NCI-H345 treated with DMSO at 0.1 percent for 48 hours (cell line): ENCODE results near the gene SPESP1.
"Not testable (repeated sequence)": the region's sequence is repeated elsewhere in the genome, so short reads cannot be mapped to it uniquely, and the experiment has no call there.

Experiments
- DNase-seq: peaks from one replicate; lab custom pipeline; 2025; ENCODE audit not compliant: unreplicated experiment; lab: John Stamatoyannopoulos, UW

The SPESP1 gene

DNA sequence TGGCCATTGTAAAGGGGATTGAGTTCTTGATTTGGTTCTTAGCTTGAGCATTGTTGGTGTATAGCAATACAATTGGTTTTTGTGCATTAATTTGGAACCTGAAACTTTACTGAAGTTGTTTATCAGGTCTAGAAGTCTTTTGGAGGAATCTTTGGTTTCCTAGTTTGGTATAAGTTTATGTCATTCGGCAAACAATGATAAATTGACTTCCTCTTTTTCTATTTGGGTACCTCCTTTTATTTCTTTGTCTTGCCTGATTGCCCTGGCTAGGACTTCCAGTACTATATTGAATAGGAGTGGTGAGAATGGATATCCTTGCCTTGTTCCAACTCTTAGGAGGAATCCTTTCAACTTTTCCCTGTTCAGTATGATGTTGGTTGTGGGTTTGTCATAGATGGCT lies 32.1 kb downstream of the SPESP1 start:
- no peak for DNase-seq

- DNase-seq: not testable (repeated sequence)
Measured at GRCh38 chr15:68963719-68964118, 33.4 kb downstream of the SPESP1 start.

GRCh38 chr15:68966996-68967395 lies 36.7 kb downstream of the SPESP1 start:
- DNase-seq: no peak

DNA sequence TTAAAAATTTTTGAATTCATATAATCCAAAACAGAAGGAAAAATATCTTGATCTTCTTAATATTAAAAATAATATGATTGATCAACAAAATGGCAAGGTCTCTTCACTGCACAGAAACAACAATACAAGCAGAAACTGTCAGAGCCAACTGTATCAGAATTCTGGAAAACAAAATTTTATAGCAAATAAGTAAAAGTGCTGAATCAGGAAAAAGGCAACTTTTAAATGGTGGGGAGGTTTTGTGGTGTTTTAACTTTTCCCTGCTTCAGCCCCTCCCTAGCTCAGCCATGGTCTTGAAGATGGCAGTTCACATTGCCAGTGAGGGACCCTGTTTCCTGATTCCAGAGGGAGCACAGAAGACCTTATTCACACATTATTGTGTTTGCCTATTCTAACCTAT lies 37.6 kb downstream of the SPESP1 start:
- no peak for DNase-seq

DNA sequence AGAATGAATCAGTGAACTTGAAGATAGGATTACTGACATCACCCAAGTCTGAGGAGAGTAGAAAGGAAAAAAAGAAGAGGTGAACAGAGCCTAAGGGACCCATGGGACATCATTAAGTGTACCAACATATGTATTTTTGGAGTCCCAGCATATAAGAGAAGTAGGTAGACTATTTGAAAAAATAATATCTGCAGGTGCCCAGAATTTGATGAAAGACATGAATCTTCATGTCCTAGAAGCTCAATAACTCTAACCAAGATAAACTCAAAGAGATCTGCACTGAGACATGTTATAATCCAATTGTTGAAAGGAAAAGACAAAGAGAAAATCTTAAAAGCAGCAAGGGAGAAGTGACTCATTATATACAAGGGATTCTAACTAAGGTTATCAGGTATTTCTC lies 39.0 kb downstream of the SPESP1 start:
- no peak for DNase-seq

GRCh38 chr15:68972201-68973065 lies 42.1 kb downstream of the SPESP1 start:
- no peak for DNase-seq

DNA sequence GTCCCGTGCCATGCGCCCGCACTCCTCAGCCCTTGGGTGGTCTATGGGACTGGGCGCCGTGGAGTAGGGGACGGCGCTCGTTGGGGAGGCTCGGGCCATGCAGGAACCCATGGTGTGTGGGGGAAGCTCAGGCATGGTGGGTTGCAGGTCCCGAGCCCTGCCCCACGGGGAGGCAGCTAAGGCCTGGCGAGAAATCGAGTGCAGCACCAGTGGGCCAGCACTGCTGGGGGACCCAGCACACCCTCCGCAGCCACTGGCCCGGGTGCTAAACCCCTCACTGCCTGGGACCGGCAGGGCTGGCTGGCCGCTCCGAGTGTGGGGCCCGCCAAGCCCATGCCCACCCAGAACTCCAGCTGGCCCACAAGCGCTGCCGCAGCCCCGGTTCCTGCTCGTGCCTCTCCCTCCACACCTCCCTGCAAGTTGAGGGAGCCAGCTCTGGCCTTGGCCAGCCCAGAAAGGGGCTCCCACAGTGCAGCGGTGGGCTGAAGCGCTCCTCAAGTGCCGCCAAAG lies 45.4 kb downstream of the SPESP1 start:
- not testable (repeated sequence) for DNase-seq

- not testable (repeated sequence) for DNase-seq
Measured at GRCh38 chr15:68977426-68977825, 47.1 kb downstream of the SPESP1 start.

DNA sequence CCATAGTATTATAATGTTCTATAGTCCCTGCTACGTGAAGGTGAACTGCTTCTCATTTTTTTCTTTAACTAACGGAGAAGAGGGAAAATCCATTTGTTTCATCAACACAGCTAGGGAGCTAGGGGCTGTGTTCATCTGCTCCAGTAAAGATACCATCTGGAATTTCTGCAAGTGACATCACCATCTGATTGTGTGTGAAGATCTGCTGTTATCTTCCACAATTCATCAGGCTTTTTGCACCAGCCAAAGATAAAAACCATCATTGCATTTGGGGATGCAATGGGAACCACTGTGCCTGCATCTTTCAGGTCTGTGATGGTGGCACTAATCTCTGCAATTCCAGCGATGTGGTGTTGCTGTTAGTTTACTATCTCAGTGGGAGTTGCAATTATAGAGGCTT lies 48.7 kb downstream of the SPESP1 start:
- DNase-seq: no peak

GRCh38 chr15:68979816-68980215 lies 49.5 kb downstream of the SPESP1 start:
- DNase-seq: no peak

DNA sequence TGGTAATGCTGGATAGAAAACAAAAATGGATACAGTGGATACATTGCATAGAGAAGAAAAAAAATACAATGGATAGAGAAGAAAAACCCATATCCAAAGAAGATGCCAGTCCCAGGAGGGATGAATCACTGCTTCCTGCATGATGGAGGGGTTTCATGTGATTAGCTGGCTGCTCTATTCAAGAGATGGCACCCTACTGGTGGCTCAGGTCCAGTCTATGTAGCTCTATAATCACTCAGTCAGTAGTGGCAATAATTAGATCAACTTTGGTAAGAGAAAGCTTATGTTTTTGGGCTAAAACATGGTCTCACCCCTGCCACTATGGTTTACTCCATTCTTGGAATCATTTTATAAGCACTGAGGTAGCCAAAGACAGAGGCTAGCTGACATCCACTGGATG lies 50.5 kb downstream of the SPESP1 start:
- DNase-seq: no peak

DNA sequence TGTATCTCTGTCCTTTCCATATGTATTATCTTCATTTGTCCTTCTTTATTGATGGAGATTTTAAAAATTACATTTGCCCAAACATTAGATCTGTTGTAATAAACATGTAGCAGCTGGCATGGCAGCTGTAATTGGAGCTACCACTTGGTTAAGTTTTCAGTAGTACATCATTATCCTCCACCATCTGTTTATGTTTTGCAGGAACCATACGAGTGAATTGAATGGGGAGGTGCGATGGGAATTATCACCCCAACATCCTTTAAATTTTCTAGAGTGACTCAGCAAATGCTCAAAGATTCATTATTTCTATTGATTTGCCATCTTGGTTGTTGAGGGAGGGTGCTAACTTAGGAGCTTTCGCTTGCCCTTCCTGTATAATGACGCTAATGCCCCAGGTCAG lies 51.6 kb downstream of the SPESP1 start:
- DNase-seq: no peak

DNA sequence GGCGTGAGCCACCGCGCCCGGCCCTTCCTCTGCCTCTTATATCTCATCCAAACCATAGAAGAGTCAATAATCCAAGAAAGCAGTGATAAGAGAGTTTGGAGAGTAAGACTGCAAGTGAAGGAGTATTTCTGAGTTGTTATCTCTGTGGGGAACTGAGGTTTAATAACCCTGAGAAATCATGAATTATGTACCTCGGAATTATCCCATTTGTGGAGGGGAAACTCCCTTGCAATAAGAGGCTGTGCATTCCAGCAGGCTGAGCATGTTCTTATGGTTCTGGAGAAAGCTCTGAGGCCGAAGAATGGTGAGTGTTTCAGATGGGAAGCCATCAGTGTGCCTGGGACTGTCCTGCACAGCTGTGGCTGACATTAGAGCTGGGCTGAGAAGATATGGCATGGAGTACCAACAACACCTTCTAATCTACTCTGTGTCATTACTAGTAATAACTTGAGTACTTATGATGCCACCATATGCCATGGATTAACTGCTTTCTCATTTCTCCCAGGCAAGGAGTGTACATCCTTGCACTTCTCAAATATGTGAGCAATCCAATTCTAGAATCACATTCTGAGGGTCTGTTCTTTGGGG lies 52.7 kb downstream of the SPESP1 start:
- no peak for DNase-seq

DNA sequence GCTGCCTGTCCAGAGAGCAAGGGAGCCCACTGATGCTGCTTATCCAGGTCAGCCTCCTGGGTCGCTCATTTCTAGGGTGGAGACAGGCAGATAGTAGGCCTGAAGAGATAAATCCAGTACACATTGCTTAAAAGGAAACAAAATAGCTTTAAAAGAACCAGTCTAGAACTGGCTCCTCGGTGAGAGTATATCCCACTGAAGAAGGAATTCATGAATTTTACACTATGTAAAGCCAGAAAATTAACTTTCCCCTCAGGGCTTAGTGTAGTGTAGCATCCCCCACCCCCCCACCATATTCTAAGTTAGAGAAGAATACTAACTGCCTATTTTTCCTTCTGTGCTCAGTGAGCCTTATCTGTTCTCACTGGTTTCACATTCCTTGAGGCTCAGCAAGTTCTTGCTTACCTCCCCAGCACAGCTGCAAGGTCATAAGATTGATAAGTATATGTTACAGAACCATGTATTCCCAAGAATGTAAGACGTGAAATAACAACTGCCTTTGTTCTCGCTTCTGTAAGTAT lies 53.7 kb downstream of the SPESP1 start:
- DNase-seq: no peak

DNA sequence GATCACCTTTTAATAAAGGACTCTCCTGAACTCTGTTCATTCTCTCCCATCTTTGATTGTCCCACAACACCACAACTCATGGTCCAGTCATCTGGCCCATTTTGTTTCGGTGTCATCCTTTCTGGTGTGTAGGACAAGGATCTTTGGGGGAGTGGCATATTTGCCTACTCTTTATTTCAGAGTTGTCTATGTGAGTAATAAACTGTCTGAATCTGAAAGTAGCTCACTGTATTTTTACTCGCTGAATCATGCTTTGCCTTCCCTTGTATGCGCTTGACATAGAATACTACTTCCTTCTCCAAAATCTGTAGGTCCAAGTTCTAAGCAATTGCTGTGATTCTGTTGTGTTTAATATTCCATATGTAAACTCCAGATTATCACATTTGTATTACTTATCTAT lies 54.3 kb downstream of the SPESP1 start:
- no peak for DNase-seq

- no peak for DNase-seq
Measured at GRCh38 chr15:68985361-68985891, 55.1 kb downstream of the SPESP1 start.

GRCh38 chr15:68986322-68986721 lies 56.0 kb downstream of the SPESP1 start:
- no peak for DNase-seq

DNA sequence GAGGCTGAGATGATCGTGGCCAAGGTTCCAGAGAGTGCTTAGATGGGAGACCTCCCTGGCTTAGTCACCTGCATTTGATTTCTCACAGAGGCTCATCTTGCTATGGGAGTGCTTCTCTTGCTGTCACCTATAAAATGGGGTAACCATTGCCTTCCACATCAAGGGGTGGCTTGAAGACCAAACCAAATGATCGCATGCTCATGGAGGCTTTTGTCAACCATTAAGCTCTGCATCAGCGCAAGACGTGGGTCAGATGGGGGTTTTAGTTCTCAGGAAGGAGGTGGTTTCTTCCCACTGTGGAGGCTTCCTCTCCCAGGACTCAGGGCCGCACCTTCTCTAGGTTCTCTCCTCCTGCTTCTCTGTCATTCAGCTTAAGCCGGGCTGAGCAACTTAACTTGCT lies 56.8 kb downstream of the SPESP1 start:
- DNase-seq: no peak

DNA sequence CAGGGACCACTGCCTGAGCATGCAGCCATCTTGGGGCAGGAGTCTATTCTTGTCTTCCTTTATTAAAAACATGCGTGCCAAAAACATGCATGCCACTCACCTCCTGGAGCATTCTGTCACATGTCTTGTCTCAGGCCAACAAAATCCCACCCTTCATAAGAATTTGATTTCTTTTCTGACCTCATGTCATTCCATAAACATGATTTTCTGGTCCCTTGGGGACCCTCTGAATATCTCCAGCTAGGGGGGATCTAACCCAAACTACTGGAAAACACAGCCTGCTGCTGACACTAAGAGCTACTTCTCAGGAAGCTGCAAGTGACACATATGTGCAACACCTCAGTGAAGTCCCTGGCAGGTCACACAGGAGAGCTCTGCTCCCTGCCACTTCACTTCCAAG lies 57.4 kb downstream of the SPESP1 start:
- no peak for DNase-seq

DNA sequence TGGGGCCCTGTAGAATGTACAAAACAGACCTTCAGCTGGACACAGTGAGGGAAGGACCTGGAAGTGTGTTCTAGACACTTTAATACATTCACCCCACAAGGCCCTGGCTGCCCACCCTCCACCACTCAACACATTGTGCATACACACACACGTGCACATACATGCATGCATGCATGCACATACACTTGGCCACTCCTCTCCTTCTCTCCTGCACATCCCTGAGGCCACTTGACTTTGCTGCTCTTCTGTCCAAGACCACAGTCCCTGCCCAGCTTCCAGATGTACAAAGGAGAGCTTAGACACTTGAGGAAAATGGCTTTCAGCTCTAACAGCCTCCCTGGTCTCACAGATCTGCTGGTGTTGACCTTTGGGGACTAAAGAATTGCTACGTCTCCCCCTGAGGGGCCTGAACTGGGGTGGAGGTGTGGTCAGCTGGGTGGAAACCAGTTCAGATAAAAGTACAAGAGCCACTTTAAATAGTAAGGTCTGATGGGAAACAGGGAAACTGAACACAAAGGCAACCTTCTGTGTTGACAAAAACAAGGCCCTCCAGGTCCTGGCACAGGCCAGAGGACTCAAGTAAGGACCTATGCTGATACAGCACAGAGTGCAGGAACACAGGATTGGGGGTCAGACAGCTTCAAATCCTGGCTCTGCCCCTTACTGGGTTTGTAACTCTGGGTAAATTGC lies 59.4 kb downstream of the SPESP1 start:
- no peak for DNase-seq

DNA sequence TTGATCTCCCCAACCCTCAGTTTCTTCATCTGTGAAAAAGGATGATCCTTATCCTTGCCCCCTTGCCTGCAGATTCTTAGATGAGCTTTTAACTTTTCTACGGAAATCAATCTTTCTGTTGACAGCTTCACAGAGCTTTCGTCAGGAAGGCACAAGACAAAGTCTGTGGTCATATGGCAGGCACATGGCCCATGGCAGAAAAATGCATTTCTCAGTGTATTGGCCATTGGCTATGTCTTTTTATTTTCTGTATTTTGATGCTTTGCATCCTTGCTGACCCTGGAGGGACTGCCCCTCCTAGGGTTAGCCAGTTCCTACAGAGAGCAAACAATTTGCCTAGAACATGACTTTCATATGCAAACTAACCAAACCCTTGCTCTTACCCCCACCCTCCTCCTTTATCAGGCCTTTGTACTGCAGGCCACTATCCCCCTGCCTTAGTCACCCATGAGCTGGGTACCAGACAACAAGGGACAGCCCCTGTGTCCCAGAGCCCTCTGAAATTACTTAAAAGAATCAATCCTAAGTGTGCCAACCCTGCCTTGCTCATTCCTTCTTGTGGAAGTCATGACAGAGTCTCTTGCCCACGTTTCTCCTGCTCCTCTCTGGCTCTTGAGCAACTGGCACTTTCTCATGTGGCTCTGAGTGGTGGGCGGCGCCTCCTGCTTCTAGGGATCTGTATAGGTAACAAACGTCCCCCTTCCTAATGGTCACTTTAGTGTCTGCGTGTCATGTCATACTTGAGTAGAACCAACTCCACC lies 60.1 kb downstream of the SPESP1 start:
- no peak for DNase-seq
